ENCODE measurements around the gene B4GALNT3. TPM values are rescaled to one million over a fixed set of nuclear protein-coding genes. Genes with fewer than 3 reads are reported as not detected.

B4GALNT3 gene
- polyA plus RNA-seq, 10 donors: 6.2 to 15.6 (median 10.0) TPM

GRCh38 chr12:538731-539539 lies 79.2 kb downstream of the B4GALNT3 start:
- DNase-seq: peak; percentile 38 to 52 (median 44)

- no peak for DNase-seq
Measured at GRCh38 chr12:539540-540310, 80.0 kb downstream of the B4GALNT3 start.

- DNase-seq: no peak
Measured at GRCh38 chr12:541676-542324, 82.1 kb downstream of the B4GALNT3 start.

GRCh38 chr12:542395-543113 lies 82.8 kb downstream of the B4GALNT3 start:
- DNase-seq: peak in 2 of 3 donors; percentile 45 to 66

- no peak for DNase-seq
Measured at GRCh38 chr12:543114-543451, 83.3 kb downstream of the B4GALNT3 start.

GRCh38 chr12:544142-544541 lies 84.4 kb downstream of the B4GALNT3 start:
- no peak for DNase-seq

GRCh38 chr12:544941-545635 lies 85.3 kb downstream of the B4GALNT3 start:
- DNase-seq: no peak

- no peak for DNase-seq
Measured at GRCh38 chr12:545835-546234, 86.1 kb downstream of the B4GALNT3 start.

GRCh38 chr12:546265-546919 lies 86.7 kb downstream of the B4GALNT3 start:
- no peak for DNase-seq

- peak; percentile 38 to 82 (median 75) for DNase-seq
Measured at GRCh38 chr12:546920-547845, 87.4 kb downstream of the B4GALNT3 start.

- DNase-seq: no peak
Measured at GRCh38 chr12:547883-548470, 88.2 kb downstream of the B4GALNT3 start.

GRCh38 chr12:549476-550082 lies 89.8 kb downstream of the B4GALNT3 start:
- DNase-seq: no peak

- no peak for DNase-seq
Measured at GRCh38 chr12:550473-551260, 90.9 kb downstream of the B4GALNT3 start.

- peak; percentile 50 to 77 (median 56) for DNase-seq
Measured at GRCh38 chr12:552466-552865, 92.7 kb downstream of the B4GALNT3 start.

GRCh38 chr12:553216-554000 lies 93.7 kb downstream of the B4GALNT3 start:
- no peak for DNase-seq

GRCh38 chr12:554001-554285 lies 94.2 kb downstream of the B4GALNT3 start:
- no peak for DNase-seq

- DNase-seq: no peak
Measured at GRCh38 chr12:556498-556897, 96.8 kb downstream of the B4GALNT3 start.
